SK-N-SH (cell line): ENCODE results near the gene S100A8. TPM values are rescaled to one million over a fixed set of nuclear protein-coding genes. Genes with fewer than 3 reads are reported as not detected.

Source experiments
- CTCF ChIA-PET: fragments of 300-600, 350-600 bp; formaldehyde crosslinking; extraction: SDS; loops from one replicate; lab custom pipeline; 2021; lab: Yijun Ruan, JAX
- POLR2A ChIA-PET: fragments of 350-600 bp; sonication (Branson Sonifier 250); formaldehyde crosslinking; extraction: SDS; loops from one replicate; lab custom pipeline; 2020; ENCODE audit warnings: antibody characterized with exemption, inconsistent platforms; lab: Yijun Ruan, JAX
- DNase-seq: peaks from one replicate; pipeline ENCODE4 v3.0.0; 2012
- H2AFZ ChIP-seq: fragments of 200-600 bp; sonication (generic); 2 replicates; pipeline ENCODE4 v1.8.1; 2016; ENCODE audit warnings: antibody characterized with exemption, mild to moderate bottlenecking, low read depth
- H3F3A ChIP-seq: fragments of 200-600 bp; sonication (generic); replicated peaks from 2 replicates; pipeline ENCODE3; 2016; ENCODE audit warnings: antibody characterized with exemption, mild to moderate bottlenecking; ENCODE audit not compliant: insufficient read depth
- H3K27ac ChIP-seq, 2 experiments: fragments of 200-500 bp in 1 of 2; fragments of 200-600 bp in 1 of 2; sonication (Bioruptor generic) in 1 of 2; sonication (generic), shearing (Covaris generic) in 1 of 2; 2 replicates each; pipeline versions ENCODE4 v1.5.1 to v1.6.1; 2014 to 2016; ENCODE audit warnings: low read depth in 2 of 2, inconsistent platforms in 1 of 2, low read length in 1 of 2, mild to moderate bottlenecking in 1 of 2, mixed read lengths in 1 of 2
- H3K27me3 ChIP-seq: fragments of 200-600 bp; sonication (generic), shearing (Covaris generic); 2 replicates; pipeline ENCODE4 v1.6.1; 2016; ENCODE audit warnings: mixed run types; ENCODE audit not compliant: insufficient read depth
- H3K36me3 ChIP-seq, 2 experiments: fragments of 200-500 bp in 1 of 2; fragments of 200-600 bp in 1 of 2; sonication (Bioruptor generic) in 1 of 2; sonication (generic) in 1 of 2; replicated peaks in 1 of 2; 2 replicates each; pipeline versions ENCODE3 to v1.5.1; 2014 to 2016; ENCODE audit warnings: low read length in 1 of 2, mild to moderate bottlenecking in 1 of 2; ENCODE audit not compliant: insufficient read depth in 2 of 2, control insufficient read depth in 1 of 2
- H3K4me1 ChIP-seq, 2 experiments: fragments of 200-500 bp in 1 of 2; fragments of 200-600 bp in 1 of 2; sonication (Bioruptor generic) in 1 of 2; sonication (generic), shearing (Covaris generic) in 1 of 2; 2 replicates each; pipeline versions ENCODE4 v1.5.1 to v1.6.1; 2014 to 2016; ENCODE audit warnings: low read depth in 1 of 2, low read length in 1 of 2, mixed run types in 1 of 2; ENCODE audit not compliant: insufficient read depth in 2 of 2, control insufficient read depth in 1 of 2
- H3K4me2 ChIP-seq: fragments of 200-600 bp; sonication (generic), shearing (Covaris generic); 2 replicates; pipeline ENCODE4 v1.6.1; 2017; ENCODE audit warnings: mixed run types
- H3K4me3 ChIP-seq, 2 experiments: fragments of 200-500 bp in 1 of 2; fragments of 200-600 bp in 1 of 2; sonication (Bioruptor generic) in 1 of 2; sonication (generic), shearing (Covaris generic) in 1 of 2; 2 replicates each; pipeline versions ENCODE4 v1.5.1 to v1.8.1; 2014 to 2016; ENCODE audit warnings: low read depth in 2 of 2, inconsistent platforms in 1 of 2, low read length in 1 of 2, mild to moderate bottlenecking in 1 of 2, mixed read lengths in 1 of 2, moderate library complexity in 1 of 2
- H3K79me2 ChIP-seq: fragments of 200-600 bp; sonication (generic); 2 replicates; pipeline ENCODE4 v1.8.1; 2017; ENCODE audit warnings: mild to moderate bottlenecking; ENCODE audit not compliant: insufficient read depth
- H3K9ac ChIP-seq: fragments of 200-600 bp; sonication (generic); 2 replicates; pipeline ENCODE4 v1.6.1; 2017; ENCODE audit warnings: mixed run types
- H3K9me2 ChIP-seq: fragments of 200-600 bp; sonication (generic); 2 replicates; pipeline ENCODE4 v1.6.1; 2017; ENCODE audit warnings: mixed run types
- H3K9me3 ChIP-seq: fragments of 200-600 bp; sonication (generic); 2 replicates; pipeline ENCODE4 v1.6.1; 2017; ENCODE audit warnings: mixed run types, mild to moderate bottlenecking, moderate library complexity
- H4K20me1 ChIP-seq: fragments of 200-600 bp; sonication (generic); 2 replicates; pipeline ENCODE4 v1.6.1; 2017; ENCODE audit warnings: mild to moderate bottlenecking, mixed run types; ENCODE audit not compliant: insufficient read depth
- CTCF ChIP-seq: fragments of 200-600 bp; sonication (generic); IDR thresholded peaks from 2 replicates; pipeline ENCODE4 v1.6.1; 2017; ENCODE audit warnings: antibody characterized with exemption, mild to moderate bottlenecking, moderate library complexity
- FOXM1 ChIP-seq: IDR thresholded peaks from 2 replicates; pipeline ENCODE4 v1.4.0; 2012; ENCODE audit warnings: low read depth, mild to moderate bottlenecking
- GATA2 ChIP-seq: sonication (generic); formaldehyde crosslinking; IDR thresholded peaks from 2 replicates; pipeline ENCODE4 v1.5.0; 2020; ENCODE audit warnings: mild to moderate bottlenecking, missing genetic modification reagents
- IRF3 ChIP-seq: fragments of 150-350 bp; IDR thresholded peaks from 2 replicates; pipeline ENCODE4 v1.6.1; 2016; ENCODE audit warnings: mild to moderate bottlenecking, low read depth, low read length
- MAX ChIP-seq: IDR thresholded peaks from 2 replicates; pipeline ENCODE4 v1.4.0; 2012; ENCODE audit warnings: low read depth
- NRF1 ChIP-seq: IDR thresholded peaks from 2 replicates; pipeline ENCODE4 v1.6.1; 2012; ENCODE audit warnings: low read depth, mild to moderate bottlenecking, low read length
- PBX3 ChIP-seq: IDR thresholded peaks from 2 replicates; pipeline ENCODE4; 2012
- RCOR1 ChIP-seq: fragments of 150-350 bp; IDR thresholded peaks from 2 replicates; pipeline ENCODE4 v1.6.1; 2017; ENCODE audit warnings: antibody characterized with exemption, low read length
- RFX5 ChIP-seq: IDR thresholded peaks from 2 replicates; pipeline ENCODE4 v1.6.1; 2012; ENCODE audit warnings: mild to moderate bottlenecking, improper control_type of control experiment, low read length
- RXRA ChIP-seq: IDR thresholded peaks from 2 replicates; pipeline ENCODE4 v1.4.0; 2012; ENCODE audit warnings: low read depth, mild to moderate bottlenecking, borderline replicate concordance
- TCF12 ChIP-seq: IDR thresholded peaks from 2 replicates; pipeline ENCODE4 v1.4.0; 2012
- TEAD4 ChIP-seq: IDR thresholded peaks from 2 replicates; pipeline ENCODE4 v1.4.0; 2012; ENCODE audit warnings: mild to moderate bottlenecking, borderline replicate concordance; ENCODE audit not compliant: insufficient read depth
- ZBTB33 ChIP-seq: IDR thresholded peaks from 2 replicates; pipeline ENCODE4 v1.4.0; 2012; ENCODE audit warnings: low read depth, borderline replicate concordance
- WGBS: methylation state at CpG from one replicate; pipeline ENCODE4 v1.1.6; 2017; ENCODE audit warnings: low lambda C conversion rate; 5-methylcytosine and 5-hydroxymethylcytosine counted together
- polyA plus RNA-seq, 3 experiments: library from polyadenylated mRNA; depleted of rRNA; stranded (reverse); fragments of >200 nt; gene quantifications; 2 replicates each; pipeline ENCODE4 v1.2.3, GENCODE V29; 2012

S100A8 gene
- polyA plus RNA-seq, 1 of the 3 experiments (the other 2 are of a cell fraction): not detected

- Histone ChIP-seq H2AFZ (no peak overlapping the region), H3F3A (no peaks in the 10 kb centered on the region), H3K36me3 (no peaks in the 10 kb centered on the region)
- TF ChIP-seq CTCF: peak; percentile 11; the same call in 1 of the 2 replicates
- TF ChIP-seq RXRA: no peak
- TF ChIP-seq, all 33 proteins: peak for 1
- 0% methylated on average over 3 of the region's 6 CpGs for WGBS
- H3K79me2 ChIP-seq: no peaks in the 10 kb centered on the region
- no peaks in the 10 kb centered on the region for H3K4me1 ChIP-seq
- H3K9me2 ChIP-seq: no peaks in the 10 kb centered on the region
- no peaks in the 10 kb centered on the region for H4K20me1 ChIP-seq
- no peak overlapping the region for H3K4me2 ChIP-seq
- CTCF ChIA-PET: interaction anchor here (2.3 kb wide), 1 partner anchor 66 kb away, joined by 10 read pairs; no protein-coding TSS in a partner anchor
- no peaks in the 10 kb centered on the region for H3K9me3 ChIP-seq
- no peak overlapping the region for H3K4me3 ChIP-seq
- H3K27ac ChIP-seq: no peak overlapping the region
- POLR2A ChIA-PET: no interaction called here
- no peak for DNase-seq
- no peak overlapping the region for H3K9ac ChIP-seq
- peaks cover 12% of the 10 kb centered on the region; the same call in 1 of the 2 replicates for H3K27me3 ChIP-seq
These were observed 37.9 kb upstream of the S100A8 start for GRCh38 chr1:153428791-153429190.

- Histone ChIP-seq H3K4me1 (no peaks in the 10 kb centered on the region), H3K9ac (no peak overlapping the region), H3K9me2 (no peaks in the 10 kb centered on the region), H3K36me3 (no peaks in the 10 kb centered on the region), H2AFZ (no peak overlapping the region), H3K4me3 (no peak overlapping the region), H3K27me3 (peaks cover 8% of the 10 kb centered on the region; the same call in 1 of the 2 replicates), H3F3A (no peaks in the 10 kb centered on the region), H3K9me3 (no peaks in the 10 kb centered on the region), H4K20me1 (no peaks in the 10 kb centered on the region), H3K79me2 (no peaks in the 10 kb centered on the region), H3K4me2 (no peak overlapping the region), H3K27ac (no peak overlapping the region)
- no peak for DNase-seq
- TF ChIP-seq RXRA (no peak), FOXM1 (no peak), MAX (no peak), GATA2 (no peak), TCF12 (no peak), ZBTB33 (no peak), IRF3 (no peak), TEAD4 (no peak), RFX5 (no peak), RCOR1 (no peak), PBX3 (no peak), NRF1 (no peak)
- WGBS: 5% methylated on average over 7 of the region's 12 CpGs
- CTCF ChIA-PET: interaction anchor here (2.3 kb wide), 1 partner anchor 67 kb away, joined by 10 read pairs; no protein-coding TSS in a partner anchor
- POLR2A ChIA-PET: no interaction called here
These were observed 37.3 kb upstream of the S100A8 start for GRCh38 chr1:153428073-153428638.
